ACC112 (cell line): Measurements from ENCODE around the gene PLCG1.

Experiments used
- H2AFZ ChIP-seq: fragments of 200-600 bp; sonication (generic); one replicate; pipeline ENCODE4 v1.6.0; 2017; ENCODE audit warnings: antibody characterized with exemption, low read length; ENCODE audit not compliant: unreplicated experiment
- H3K27ac ChIP-seq: fragments of 200-600 bp; sonication (generic); 2 replicates; pipeline ENCODE4 v1.5.1; 2014; ENCODE audit warnings: low read depth, mild to moderate bottlenecking, antibody characterized with exemption, low read length, moderate library complexity
- H3K27me3 ChIP-seq: fragments of 200-600 bp; sonication (generic); 2 replicates; pipeline ENCODE4 v1.6.1; 2014; ENCODE audit warnings: mild to moderate bottlenecking, antibody characterized with exemption, low read length, moderate library complexity, mixed read lengths; ENCODE audit not compliant: insufficient read depth
- H3K36me3 ChIP-seq: fragments of 200-600 bp; sonication (generic); 2 replicates; pipeline ENCODE4 v1.6.1; 2016; ENCODE audit warnings: mild to moderate bottlenecking, antibody characterized with exemption, low read length, moderate library complexity, mixed read lengths; ENCODE audit not compliant: insufficient read depth
- H3K4me1 ChIP-seq: fragments of 200-600 bp; sonication (generic); one replicate; pipeline ENCODE4 v1.6.1; 2016; ENCODE audit warnings: low read length, mixed read lengths; ENCODE audit not compliant: insufficient read depth, unreplicated experiment, control insufficient read depth
- H3K4me3 ChIP-seq: fragments of 200-600 bp; sonication (generic); 2 replicates; pipeline ENCODE4 v1.5.1; 2014; ENCODE audit warnings: mild to moderate bottlenecking, low read depth, low read length
- H3K79me2 ChIP-seq: fragments of 200-600 bp; sonication (generic); one replicate; pipeline ENCODE4 v1.6.0; 2016; ENCODE audit warnings: low read length; ENCODE audit not compliant: control insufficient read depth, unreplicated experiment, insufficient read depth

PLCG1 gene

GRCh38 chr20:41169162-41169690 lies 31.9 kb downstream of the PLCG1 start:
- no peaks in the 10 kb centered on the region for H3K4me1 ChIP-seq
- H3K27ac ChIP-seq = no peak overlapping the region
- no peak overlapping the region for H3K4me3 ChIP-seq
- peaks cover 16% of the 10 kb centered on the region; the same call in 1 of the 2 replicates for H3K36me3 ChIP-seq
- no peak overlapping the region for H2AFZ ChIP-seq
- no peaks in the 10 kb centered on the region for H3K27me3 ChIP-seq
- no peaks in the 10 kb centered on the region for H3K79me2 ChIP-seq

- Histone ChIP-seq H3K27me3 (no peaks in the 10 kb centered on the region), H3K4me3 (no peak overlapping the region), H3K27ac (no peak overlapping the region), H3K79me2 (no peaks in the 10 kb centered on the region), H3K36me3 (peaks cover 16% of the 10 kb centered on the region; the same call in 1 of the 2 replicates), H3K4me1 (no peaks in the 10 kb centered on the region), H2AFZ (no peak overlapping the region)
Measured at GRCh38 chr20:41169791-41170351, 32.5 kb downstream of the PLCG1 start.

DNA sequence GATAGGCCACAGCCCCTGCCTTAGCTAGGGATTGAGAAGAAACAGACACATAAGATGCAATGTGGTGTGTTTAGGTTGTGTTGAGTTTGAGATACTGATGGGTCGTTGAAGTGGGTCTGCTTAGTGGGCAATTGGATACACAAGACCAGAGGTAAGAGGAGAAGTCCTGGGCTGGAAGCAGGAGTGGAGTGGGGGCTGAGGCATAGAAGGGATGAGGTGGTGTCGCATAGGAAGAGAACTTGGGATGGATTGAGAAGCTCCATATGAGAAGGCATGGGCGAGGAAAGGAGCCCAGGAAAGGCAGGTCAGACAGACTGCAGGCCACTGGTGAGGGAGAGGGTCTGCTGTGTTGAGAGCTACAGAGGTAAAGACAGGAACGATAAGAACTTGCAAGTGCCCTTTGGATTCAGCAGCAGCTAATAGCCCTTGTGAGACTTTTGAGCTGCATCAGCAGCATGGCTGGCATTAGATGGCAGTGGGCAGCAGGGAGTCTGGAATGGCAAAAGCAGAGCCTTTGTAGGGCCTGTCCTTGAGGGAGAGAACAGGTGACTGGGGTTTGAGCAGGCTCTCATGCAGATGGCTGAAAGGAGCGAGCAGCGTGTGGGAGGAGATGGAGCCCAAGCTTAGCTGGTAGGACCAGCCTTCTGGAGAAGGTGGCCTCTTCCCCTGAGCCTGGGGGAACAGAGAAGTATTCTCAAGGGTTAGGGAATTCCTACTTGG lies 33.2 kb downstream of the PLCG1 start:
- Histone ChIP-seq H3K79me2 (no peaks in the 10 kb centered on the region), H3K36me3 (peaks cover 12% of the 10 kb centered on the region; the same call in 1 of the 2 replicates), H3K4me1 (no peaks in the 10 kb centered on the region), H2AFZ (no peak overlapping the region), H3K27me3 (no peaks in the 10 kb centered on the region), H3K27ac (no peak overlapping the region), H3K4me3 (no peak overlapping the region)

DNA sequence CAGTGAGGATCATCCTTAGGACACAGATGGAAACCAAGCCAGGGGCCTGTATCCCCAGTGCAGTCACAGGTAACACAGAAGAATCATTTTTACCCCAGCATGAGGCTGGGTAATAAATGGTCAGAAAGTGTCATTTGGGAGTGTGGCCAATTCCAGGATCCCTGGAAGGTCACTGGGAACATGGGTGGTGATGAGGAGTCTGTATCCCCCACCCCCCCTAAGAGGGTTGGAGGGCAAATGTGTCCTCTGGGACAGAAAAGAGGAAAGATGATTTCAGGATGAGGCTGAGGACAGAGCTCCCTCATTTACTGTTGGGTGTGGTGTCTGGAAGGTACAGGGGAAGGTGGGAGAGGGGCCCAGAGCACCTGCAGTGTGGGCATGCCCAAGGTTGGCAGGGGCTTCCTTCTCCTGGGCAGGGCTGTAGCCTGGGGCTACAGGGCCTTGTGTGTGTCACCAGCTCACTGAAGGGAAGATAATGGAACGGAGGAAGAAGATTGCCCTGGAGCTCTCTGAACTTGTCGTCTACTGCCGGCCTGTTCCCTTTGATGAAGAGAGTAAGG lies 34.5 kb downstream of the PLCG1 start:
- Histone ChIP-seq H3K4me3 (no peak overlapping the region), H3K27ac (no peak overlapping the region), H2AFZ (no peak overlapping the region), H3K4me1 (no peaks in the 10 kb centered on the region), H3K36me3 (peaks cover 11% of the 10 kb centered on the region; the same call in 1 of the 2 replicates), H3K79me2 (no peaks in the 10 kb centered on the region), H3K27me3 (no peaks in the 10 kb centered on the region)

- Histone ChIP-seq H3K27ac (no peak overlapping the region), H2AFZ (no peak overlapping the region), H3K36me3 (peaks cover 11% of the 10 kb centered on the region; the same call in 1 of the 2 replicates)
Measured at GRCh38 chr20:41172296-41173140, 35.2 kb downstream of the PLCG1 start.

GRCh38 chr20:41173161-41173721 lies 35.9 kb downstream of the PLCG1 start:
- Histone ChIP-seq H3K4me3 (no peak overlapping the region), H3K4me1 (peaks cover 14% of the 10 kb centered on the region), H2AFZ (no peak overlapping the region), H3K79me2 (no peaks in the 10 kb centered on the region), H3K36me3 (peaks cover 11% of the 10 kb centered on the region; the same call in 1 of the 2 replicates), H3K27me3 (no peaks in the 10 kb centered on the region), H3K27ac (no peak overlapping the region)

More at GRCh38 chr20:41172296-41173140, 35.2 kb downstream of the PLCG1 start:
- Histone ChIP-seq H3K79me2 (no peaks in the 10 kb centered on the region), H3K4me1 (peaks cover 7% of the 10 kb centered on the region), H3K4me3 (no peak overlapping the region), H3K27me3 (no peaks in the 10 kb centered on the region)

DNA sequence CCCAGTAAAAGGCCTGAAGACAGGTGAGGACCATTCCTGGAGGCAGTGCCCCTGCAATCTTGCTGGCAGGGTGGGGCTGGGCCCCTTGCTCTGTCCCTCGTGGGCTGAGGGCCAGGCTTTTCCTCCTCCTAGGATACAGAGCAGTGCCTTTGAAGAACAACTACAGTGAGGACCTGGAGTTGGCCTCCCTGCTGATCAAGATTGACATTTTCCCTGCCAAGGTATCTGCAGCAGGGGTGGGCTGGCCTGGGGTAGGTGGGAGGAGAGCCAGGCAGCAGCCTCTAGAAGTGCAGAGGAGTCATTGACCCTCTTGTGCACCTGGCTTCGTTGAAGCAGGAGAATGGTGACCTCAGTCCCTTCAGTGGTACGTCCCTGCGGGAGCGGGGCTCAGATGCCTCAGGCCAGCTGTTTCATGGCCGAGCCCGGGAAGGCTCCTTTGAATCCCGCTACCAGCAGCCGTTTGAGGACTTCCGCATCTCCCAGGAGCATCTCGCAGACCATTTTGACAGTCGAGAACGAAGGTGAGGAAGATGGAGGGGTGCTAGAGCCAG lies 36.5 kb downstream of the PLCG1 start:
- Histone ChIP-seq H3K36me3 (peaks cover 7% of the 10 kb centered on the region; the same call in 1 of the 2 replicates), H3K4me1 (peaks cover 20% of the 10 kb centered on the region), H3K79me2 (peaks cover 4% of the 10 kb centered on the region), H2AFZ (no peak overlapping the region), H3K27me3 (no peaks in the 10 kb centered on the region), H3K27ac (no peak overlapping the region), H3K4me3 (no peak overlapping the region)

DNA sequence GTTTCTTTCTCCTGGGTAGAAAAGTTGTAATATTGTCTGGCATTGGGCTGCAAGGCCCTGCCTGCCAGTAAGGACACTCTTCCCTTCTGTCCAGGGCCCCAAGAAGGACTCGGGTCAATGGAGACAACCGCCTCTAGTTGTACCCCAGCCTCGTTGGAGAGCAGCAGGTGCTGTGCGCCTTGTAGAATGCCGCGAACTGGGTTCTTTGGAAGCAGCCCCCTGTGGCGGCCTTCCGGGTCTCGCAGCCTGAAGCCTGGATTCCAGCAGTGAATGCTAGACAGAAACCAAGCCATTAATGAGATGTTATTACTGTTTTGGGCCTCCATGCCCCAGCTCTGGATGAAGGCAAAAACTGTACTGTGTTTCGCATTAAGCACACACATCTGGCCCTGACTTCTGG lies 37.0 kb downstream of the PLCG1 start:
- no peaks in the 10 kb centered on the region for H3K27me3 ChIP-seq
- peaks cover 4% of the 10 kb centered on the region for H3K79me2 ChIP-seq
- peaks cover 3% of the 10 kb centered on the region; the same call in 1 of the 2 replicates for H3K36me3 ChIP-seq
- no peak overlapping the region for H3K27ac ChIP-seq
- H3K4me1 ChIP-seq = peaks cover 22% of the 10 kb centered on the region
- H3K4me3 ChIP-seq = no peak overlapping the region
- no peak overlapping the region for H2AFZ ChIP-seq

GRCh38 chr20:41174782-41175181 lies 37.4 kb downstream of the PLCG1 start:
- no peaks in the 10 kb centered on the region for H3K27me3 ChIP-seq
- peaks cover 22% of the 10 kb centered on the region for H3K4me1 ChIP-seq
- no peak overlapping the region for H3K4me3 ChIP-seq
- H3K27ac ChIP-seq = no peak overlapping the region
- H3K79me2 ChIP-seq = peaks cover 4% of the 10 kb centered on the region
- H3K36me3 ChIP-seq = peaks cover 3% of the 10 kb centered on the region; the same call in 1 of the 2 replicates
- H2AFZ ChIP-seq = no peak overlapping the region
